DOHH2 (cell line): ENCODE measurements around the gene MDFI.

Source experiments
- H3F3A ChIP-seq: fragments of 200-600 bp; sonication (generic), shearing (Covaris generic); 2 replicates; pipeline ENCODE4 v1.6.0; 2016; ENCODE audit warnings: antibody characterized with exemption, mild to moderate bottlenecking; ENCODE audit not compliant: control insufficient read depth, insufficient read depth
- H3K27ac ChIP-seq: fragments of 200-600 bp; sonication (generic); 2 replicates; pipeline ENCODE4 v1.5.1; 2014; ENCODE audit warnings: low read depth, mild to moderate bottlenecking, low read length, moderate library complexity
- H3K27me3 ChIP-seq: fragments of 200-600 bp; sonication (generic); 2 replicates; pipeline ENCODE4 v1.6.1; 2014; ENCODE audit warnings: mild to moderate bottlenecking, low read length, mixed read lengths; ENCODE audit not compliant: control insufficient read depth
- H3K36me3 ChIP-seq: fragments of 200-600 bp; sonication (generic); 2 replicates; pipeline ENCODE4 v1.6.1; 2014; ENCODE audit warnings: mild to moderate bottlenecking, low read length, moderate library complexity, mixed read lengths; ENCODE audit not compliant: control insufficient read depth
- H3K4me1 ChIP-seq: fragments of 200-600 bp; sonication (generic); 2 replicates; pipeline ENCODE4 v1.6.1; 2014; ENCODE audit warnings: mild to moderate bottlenecking, low read length, mixed read lengths; ENCODE audit not compliant: control insufficient read depth
- H3K4me2 ChIP-seq: fragments of 200-600 bp; sonication (generic); 2 replicates; pipeline ENCODE4 v1.6.0; 2014; ENCODE audit warnings: mild to moderate bottlenecking, low read length, moderate library complexity
- H3K4me3 ChIP-seq: fragments of 200-600 bp; sonication (generic); 2 replicates; pipeline ENCODE4 v1.5.1; 2014; ENCODE audit warnings: mild to moderate bottlenecking, low read length, mixed read lengths
- H3K79me2 ChIP-seq: fragments of 200-600 bp; sonication (generic); 2 replicates; pipeline ENCODE4 v1.6.1; 2014; ENCODE audit warnings: mild to moderate bottlenecking, low read length, mixed read lengths; ENCODE audit not compliant: control insufficient read depth
- H3K9me2 ChIP-seq: fragments of 200-600 bp; sonication (generic); replicated peaks from 2 replicates; pipeline ENCODE4 v1.6.1; 2014; ENCODE audit warnings: mild to moderate bottlenecking, low read length, mixed read lengths; ENCODE audit not compliant: control insufficient read depth
- H3K9me3 ChIP-seq: fragments of 200-600 bp; sonication (generic); 2 replicates; pipeline ENCODE4 v1.6.1; 2014; ENCODE audit warnings: antibody characterized with exemption, low read length, mixed read lengths; ENCODE audit not compliant: control insufficient read depth, insufficient read depth
- H4K20me1 ChIP-seq: fragments of 200-600 bp; sonication (generic); 2 replicates; pipeline ENCODE4 v1.6.0; 2014; ENCODE audit warnings: low read depth, mild to moderate bottlenecking, antibody characterized with exemption, low read length, moderate library complexity; ENCODE audit not compliant: control insufficient read depth, insufficient read depth
- EZH2phosphoT487 ChIP-seq: fragments of 200-600 bp; sonication (generic); IDR thresholded peaks from 2 replicates; pipeline ENCODE4 v1.6.1; 2017; ENCODE audit warnings: borderline replicate concordance, mild to moderate bottlenecking, antibody characterized with exemption, low read length, moderate library complexity, mixed read lengths
- TF ChIP-seq, protein P1 (sequence below): fragments of 200-600 bp; sonication (generic); IDR thresholded peaks from one replicate; pipeline ENCODE4 v1.5.1; 2014; ENCODE audit warnings: antibody characterized with exemption, mild to moderate bottlenecking, low read depth, low read length; ENCODE audit not compliant: poor library complexity, severe bottlenecking

Gene MDFI

DNA sequence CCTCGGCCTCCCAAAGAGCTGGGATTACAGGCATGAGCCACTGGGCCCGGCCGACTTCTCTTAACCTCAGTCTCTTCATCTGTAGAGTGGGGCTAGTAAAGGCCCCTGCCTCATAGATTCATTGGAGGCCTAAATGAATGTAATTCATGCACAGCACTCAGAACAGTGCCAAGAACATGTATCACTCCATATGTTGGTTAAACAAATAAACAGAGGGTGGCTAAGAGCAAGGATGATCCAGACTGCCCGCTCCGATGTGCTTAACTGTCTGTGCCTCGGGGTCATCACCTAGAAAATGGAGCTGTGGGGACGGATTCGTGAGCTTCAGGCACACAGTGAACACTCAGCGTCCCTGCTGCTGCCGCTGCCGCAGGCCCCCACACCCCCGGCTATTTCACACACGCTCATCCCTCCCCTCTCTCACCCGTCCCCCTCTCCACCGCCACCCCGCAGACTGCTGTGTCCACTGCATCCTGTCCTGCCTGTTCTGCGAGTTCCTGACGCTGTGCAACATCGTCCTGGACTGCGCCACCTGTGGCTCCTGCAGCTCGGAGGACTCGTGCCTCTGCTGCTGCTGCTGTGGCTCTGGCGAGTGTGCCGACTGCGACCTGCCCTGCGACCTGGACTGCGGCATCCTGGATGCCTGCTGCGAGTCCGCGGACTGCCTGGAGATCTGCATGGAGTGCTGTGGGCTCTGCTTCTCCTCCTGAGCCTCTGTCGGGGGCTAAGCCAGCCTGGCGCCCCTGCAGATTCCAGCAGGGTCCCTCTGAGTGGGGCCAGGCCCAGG is 14.8 kb downstream of the MDFI start:
- Histone ChIP-seq H4K20me1 (no peaks in the 10 kb centered on the region), H3K9me3 (no peaks in the 10 kb centered on the region), H3K4me2 (no peak overlapping the region), H3F3A (no peaks in the 10 kb centered on the region), H3K4me1 (no peaks in the 10 kb centered on the region), H3K4me3 (no peak overlapping the region), H3K27me3 (peaks cover 9% of the 10 kb centered on the region; the same call in 1 of the 2 replicates), H3K79me2 (no peaks in the 10 kb centered on the region), H3K9me2 (no peaks in the 10 kb centered on the region), H3K36me3 (no peaks in the 10 kb centered on the region), H3K27ac (no peak overlapping the region)
- TF ChIP-seq EZH2phosphoT487 = no peak
- TF ChIP-seq, protein P1, sequence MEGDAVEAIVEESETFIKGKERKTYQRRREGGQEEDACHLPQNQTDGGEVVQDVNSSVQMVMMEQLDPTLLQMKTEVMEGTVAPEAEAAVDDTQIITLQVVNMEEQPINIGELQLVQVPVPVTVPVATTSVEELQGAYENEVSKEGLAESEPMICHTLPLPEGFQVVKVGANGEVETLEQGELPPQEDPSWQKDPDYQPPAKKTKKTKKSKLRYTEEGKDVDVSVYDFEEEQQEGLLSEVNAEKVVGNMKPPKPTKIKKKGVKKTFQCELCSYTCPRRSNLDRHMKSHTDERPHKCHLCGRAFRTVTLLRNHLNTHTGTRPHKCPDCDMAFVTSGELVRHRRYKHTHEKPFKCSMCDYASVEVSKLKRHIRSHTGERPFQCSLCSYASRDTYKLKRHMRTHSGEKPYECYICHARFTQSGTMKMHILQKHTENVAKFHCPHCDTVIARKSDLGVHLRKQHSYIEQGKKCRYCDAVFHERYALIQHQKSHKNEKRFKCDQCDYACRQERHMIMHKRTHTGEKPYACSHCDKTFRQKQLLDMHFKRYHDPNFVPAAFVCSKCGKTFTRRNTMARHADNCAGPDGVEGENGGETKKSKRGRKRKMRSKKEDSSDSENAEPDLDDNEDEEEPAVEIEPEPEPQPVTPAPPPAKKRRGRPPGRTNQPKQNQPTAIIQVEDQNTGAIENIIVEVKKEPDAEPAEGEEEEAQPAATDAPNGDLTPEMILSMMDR = no peak

DNA sequence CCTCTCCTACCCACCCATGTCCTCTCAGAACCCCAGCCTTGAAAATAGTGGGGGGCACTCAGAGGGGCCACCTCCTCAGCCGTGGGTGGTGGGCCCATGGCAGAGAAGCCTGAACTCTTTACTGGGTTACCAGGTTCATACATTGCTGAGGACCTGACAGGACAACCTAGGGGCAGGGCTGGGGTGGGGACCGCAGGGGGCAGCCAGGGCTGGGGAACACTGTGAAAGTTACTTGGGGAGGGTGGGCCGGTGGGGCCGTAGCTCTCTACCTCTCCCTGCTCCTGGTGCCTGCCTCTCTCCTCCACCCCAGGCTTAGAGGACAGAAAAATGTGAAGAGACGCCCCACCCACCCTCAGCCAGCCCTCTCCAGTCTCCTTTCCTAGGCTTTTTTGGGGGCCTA is 15.4 kb downstream of the MDFI start:
- no peak for TF ChIP-seq EZH2phosphoT487
- TF ChIP-seq, protein P1 = no peak
- Histone ChIP-seq H3K9me2 (no peaks in the 10 kb centered on the region), H3K4me3 (no peak overlapping the region), H3K4me2 (no peak overlapping the region), H4K20me1 (no peaks in the 10 kb centered on the region), H3K9me3 (no peaks in the 10 kb centered on the region), H3K27me3 (peaks cover 12% of the 10 kb centered on the region; the same call in 1 of the 2 replicates), H3K36me3 (no peaks in the 10 kb centered on the region), H3K4me1 (no peaks in the 10 kb centered on the region), H3K79me2 (no peaks in the 10 kb centered on the region), H3F3A (no peaks in the 10 kb centered on the region), H3K27ac (no peak overlapping the region)

DNA sequence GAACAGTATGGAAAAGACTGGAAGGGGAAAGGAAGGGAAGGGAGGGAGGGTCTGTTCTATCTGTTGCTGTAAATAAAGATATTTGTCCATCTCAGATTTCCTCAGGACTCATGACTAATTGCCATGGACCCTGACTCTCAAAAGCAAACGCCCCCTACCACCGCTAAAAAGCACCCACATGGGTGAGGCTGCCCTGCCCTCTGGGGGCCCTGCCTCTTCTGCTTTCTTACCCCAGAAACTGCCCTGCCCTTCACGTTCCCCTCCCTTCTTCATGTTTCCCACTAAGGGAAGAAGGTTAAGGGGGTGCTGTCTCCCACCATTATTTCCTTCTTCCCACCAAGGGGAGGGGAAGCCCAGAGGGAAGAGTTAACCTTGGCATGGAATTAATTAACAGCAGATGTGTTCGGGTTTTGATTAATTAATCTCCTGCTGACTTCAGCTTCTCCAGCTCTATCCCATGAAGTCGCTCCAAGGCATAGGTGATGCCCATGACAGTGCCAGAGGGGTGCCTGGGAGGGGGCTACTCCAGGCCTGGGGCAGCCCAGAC is 16.0 kb downstream of the MDFI start:
- Histone ChIP-seq H3K27me3 (peaks cover 11% of the 10 kb centered on the region; the same call in 1 of the 2 replicates), H3K27ac (no peak overlapping the region), H3K9me3 (no peaks in the 10 kb centered on the region), H3K4me1 (no peaks in the 10 kb centered on the region), H3F3A (no peaks in the 10 kb centered on the region), H3K36me3 (no peaks in the 10 kb centered on the region), H3K9me2 (no peaks in the 10 kb centered on the region), H4K20me1 (no peaks in the 10 kb centered on the region), H3K79me2 (no peaks in the 10 kb centered on the region), H3K4me3 (no peak overlapping the region), H3K4me2 (no peak overlapping the region)
- no peak for TF ChIP-seq EZH2phosphoT487
- TF ChIP-seq, protein P1 = no peak
